ENCODE results near the gene ROMO1.

DNA sequence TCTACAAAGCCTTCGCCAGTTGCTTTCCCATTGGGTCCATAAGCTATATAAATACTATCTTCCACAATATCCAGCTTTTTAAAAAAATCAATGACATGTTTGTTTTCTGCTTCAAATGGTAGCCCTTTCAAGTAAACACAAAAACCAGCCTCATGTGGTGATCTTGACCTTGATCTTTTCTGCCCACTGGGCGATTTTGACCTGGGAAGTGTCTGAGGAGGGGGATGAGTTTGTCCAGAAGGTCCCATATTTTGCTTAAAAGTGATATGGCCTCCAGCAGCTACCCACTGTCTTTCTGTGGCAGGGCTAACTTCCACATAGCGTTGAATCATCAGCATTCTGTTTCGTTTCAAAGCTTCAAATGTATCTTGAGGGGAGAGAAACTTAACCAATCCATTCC is 45.3 kb upstream of the ROMO1 start:
- TF ChIP-seq, protein P1, sequence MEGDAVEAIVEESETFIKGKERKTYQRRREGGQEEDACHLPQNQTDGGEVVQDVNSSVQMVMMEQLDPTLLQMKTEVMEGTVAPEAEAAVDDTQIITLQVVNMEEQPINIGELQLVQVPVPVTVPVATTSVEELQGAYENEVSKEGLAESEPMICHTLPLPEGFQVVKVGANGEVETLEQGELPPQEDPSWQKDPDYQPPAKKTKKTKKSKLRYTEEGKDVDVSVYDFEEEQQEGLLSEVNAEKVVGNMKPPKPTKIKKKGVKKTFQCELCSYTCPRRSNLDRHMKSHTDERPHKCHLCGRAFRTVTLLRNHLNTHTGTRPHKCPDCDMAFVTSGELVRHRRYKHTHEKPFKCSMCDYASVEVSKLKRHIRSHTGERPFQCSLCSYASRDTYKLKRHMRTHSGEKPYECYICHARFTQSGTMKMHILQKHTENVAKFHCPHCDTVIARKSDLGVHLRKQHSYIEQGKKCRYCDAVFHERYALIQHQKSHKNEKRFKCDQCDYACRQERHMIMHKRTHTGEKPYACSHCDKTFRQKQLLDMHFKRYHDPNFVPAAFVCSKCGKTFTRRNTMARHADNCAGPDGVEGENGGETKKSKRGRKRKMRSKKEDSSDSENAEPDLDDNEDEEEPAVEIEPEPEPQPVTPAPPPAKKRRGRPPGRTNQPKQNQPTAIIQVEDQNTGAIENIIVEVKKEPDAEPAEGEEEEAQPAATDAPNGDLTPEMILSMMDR (IDR thresholded peaks at IDR 0.05) = no peak
- TF ChIP-seq POLR2A (IDR thresholded peaks at IDR 0.05) = no peak
- TF ChIP-seq POLR2AphosphoS5 (IDR thresholded peaks at IDR 0.05) = no peak
- no peak for TF ChIP-seq EP300 (IDR thresholded peaks at IDR 0.05)
